Activated CD4-positive, alpha-beta T cell treated with anti-CD3 and anti-CD28 coated beads, Interleukin-2, Interleukin-4, amounts not matched to agents 100 ng/mL and 50 ng/mL, durations not matched to agents 16 hours and 8 hours (primary cell): ENCODE data around the gene MTTP.

ENCODE experiments used
- DNase-seq: peaks from one replicate; pipeline ENCODE4 v3.0.0-alpha.2; 2020; ENCODE audit warnings: low spot score

MTTP gene

DNA sequence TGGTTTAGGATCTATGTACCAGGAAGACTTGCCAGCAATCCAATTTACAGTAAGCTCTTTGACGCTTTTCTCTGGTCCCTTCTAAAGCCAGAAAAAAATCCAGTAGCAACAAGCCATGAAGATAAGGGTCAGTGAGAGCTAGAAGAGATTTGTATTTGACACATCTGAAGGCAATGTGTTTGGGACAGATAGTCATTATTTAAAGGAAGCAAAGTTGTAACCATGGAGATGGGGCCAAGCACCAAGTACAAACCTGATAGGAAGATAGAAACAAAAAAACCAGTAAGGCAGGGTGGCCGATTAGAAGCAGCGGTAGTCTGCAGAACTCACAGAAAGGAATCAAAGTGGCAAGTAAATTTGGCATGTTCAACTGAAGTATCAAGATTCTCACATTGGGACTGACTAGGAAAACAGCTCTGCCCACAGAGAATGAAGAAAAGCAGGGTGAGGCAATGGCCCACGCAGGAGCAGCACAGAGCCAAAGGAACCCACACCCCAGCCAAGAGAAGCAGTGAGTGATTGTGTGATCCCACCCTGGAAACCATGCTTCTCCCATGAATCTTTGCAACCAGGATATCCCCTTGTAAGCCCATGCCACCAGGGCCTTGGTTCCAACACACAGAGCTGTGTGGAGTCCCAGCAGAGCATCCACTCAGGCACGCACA lies 95.9 kb downstream of the MTTP start:
- no peak for DNase-seq
